T-helper 9 cell (primary cell): Measurements from ENCODE around the gene TMEM109.

Experiments
- DNase-seq: peaks from one replicate; pipeline ENCODE4 v3.0.0-alpha.2; 2020
- total RNA-seq, 2 donors: gene quantifications; one replicate each; lab custom pipeline; 2026; lab: John Stamatoyannopoulos, UW

Gene TMEM109, protein sequence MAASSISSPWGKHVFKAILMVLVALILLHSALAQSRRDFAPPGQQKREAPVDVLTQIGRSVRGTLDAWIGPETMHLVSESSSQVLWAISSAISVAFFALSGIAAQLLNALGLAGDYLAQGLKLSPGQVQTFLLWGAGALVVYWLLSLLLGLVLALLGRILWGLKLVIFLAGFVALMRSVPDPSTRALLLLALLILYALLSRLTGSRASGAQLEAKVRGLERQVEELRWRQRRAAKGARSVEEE
- total RNA-seq, result 35.7 to 79.6 reads per million in 2 donors

DNA sequence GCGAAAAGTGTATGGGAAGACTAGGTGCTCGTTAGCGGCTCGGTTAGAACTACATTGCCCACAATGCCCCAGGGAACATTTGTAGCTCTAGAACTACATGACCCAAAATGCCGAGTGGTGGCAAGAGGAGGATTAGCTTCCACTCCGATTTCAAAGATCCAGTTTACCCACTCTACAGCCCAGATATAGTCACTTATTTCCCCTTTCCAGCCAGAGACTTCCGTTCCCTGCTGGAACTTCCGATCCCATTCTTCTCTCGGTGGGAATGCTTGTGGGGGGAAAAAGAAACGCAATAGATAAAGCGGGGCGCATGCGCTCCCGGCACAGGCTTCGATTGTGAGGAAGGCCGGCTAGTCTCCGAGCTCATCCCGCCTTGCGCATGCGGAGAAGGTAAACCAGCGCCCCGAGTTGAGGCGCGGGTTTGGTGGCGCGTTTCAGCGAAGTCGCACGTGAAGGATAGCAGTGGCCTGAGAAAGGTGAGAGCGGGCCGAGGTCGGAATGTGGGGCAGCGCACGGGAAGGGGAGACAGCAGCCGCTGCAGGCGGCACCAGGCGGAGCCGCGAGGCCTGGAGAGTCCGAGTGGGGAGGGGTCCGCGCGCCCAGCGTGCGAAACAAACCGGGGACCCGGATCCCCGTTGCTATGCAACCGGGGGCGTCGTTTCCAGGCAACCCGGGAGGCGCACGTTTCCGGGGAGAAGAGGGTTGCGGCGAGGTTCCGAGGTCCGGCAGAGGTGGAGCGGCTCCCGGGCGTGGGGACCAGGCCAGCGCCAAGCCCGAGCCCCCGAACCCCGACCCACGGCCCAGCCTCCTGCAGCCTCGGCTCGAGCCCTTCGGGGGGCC lies at the start of gene TMEM109:
TSS of gene TMEM109 (plus strand) at position 366 of the 840 bp plus-strand sequence. CDS start 5,536 bp downstream, outside the sequence.
- DNase-seq, result peak; percentile 82

DNA sequence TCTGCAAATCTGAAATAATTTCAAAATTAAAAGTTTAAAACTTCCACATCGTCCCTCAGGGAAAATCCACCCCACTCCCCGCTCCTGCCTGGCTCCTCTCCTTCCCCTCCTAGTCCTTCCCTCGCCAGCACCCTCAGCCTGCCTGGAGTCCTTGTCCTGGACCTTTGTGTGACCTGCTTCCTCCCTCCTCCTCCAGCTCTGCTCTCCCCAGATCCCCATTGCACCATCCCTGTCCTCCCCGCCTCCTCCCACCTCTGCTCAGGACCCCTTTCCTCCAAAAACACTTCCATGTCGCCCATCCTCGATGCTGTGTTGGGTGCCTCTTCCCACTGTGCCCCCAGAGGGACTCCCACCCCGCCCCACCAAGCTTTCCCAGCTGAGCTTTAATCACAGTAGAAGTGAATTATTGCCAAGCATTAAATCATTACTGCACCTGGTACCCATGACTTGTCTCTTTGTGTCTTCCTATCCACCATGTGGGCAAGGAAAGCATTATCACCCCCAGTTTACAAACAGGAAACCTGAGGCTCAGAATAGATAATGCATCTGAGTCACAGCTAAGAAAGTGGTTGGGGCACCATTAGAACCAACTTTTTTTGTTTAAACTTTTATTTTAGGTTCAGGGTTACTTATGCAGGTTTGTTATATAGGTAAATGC lies 49.0 kb upstream of the TMEM109 start:
- no peak for DNase-seq

DNA sequence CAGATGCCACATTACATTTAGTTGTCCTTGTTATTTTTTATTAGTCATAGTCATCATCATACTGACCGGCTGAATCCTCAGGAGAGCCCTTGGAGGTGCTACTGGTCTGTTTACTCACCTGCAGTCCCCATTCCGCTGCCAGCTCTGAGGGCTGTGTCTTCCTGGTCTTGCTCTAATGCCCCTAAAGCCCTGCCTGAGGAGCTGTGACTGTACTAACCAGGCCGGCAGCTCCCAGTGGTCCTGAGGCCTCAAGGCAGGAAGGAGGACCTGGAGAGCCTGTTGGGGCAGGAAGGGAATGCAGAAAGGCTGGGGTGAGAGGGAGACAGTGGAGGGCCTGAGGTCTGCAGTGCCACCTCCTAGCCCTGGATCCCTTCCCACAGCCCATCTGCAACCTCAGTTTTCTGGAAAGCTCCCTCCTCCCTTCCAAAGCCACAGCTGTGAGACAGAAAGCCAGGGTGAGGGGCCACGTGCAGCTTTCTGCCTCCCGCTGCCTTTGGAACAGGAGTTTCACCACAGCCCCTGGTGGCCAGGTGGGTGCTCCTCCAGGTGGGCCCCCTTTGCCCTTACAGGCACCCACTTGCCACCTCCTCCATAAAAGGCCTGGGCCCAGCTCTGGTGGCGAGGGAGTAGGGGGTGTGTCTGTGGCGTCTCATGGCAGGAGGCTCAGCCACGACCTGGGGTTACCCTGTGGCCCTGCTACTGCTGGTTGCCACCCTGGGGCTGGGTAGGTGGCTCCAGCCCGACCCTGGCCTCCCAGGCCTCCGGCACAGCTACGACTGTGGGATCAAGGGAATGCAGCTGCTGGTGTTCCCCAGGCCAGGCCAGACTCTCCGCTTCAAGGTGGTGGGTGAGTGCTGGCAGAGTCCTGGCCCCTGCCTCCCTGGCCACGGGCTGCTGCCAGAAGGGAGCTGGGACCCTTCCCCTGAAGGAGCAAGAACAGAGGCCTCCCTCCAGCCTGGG lies 46.8 kb upstream of the TMEM109 start, which contains the start of gene ZP1:
TSS of gene ZP1 (plus strand) at position 632 of the 960 bp plus-strand sequence. CDS start at position 652, 20 bp downstream.
- no peak for DNase-seq

DNA sequence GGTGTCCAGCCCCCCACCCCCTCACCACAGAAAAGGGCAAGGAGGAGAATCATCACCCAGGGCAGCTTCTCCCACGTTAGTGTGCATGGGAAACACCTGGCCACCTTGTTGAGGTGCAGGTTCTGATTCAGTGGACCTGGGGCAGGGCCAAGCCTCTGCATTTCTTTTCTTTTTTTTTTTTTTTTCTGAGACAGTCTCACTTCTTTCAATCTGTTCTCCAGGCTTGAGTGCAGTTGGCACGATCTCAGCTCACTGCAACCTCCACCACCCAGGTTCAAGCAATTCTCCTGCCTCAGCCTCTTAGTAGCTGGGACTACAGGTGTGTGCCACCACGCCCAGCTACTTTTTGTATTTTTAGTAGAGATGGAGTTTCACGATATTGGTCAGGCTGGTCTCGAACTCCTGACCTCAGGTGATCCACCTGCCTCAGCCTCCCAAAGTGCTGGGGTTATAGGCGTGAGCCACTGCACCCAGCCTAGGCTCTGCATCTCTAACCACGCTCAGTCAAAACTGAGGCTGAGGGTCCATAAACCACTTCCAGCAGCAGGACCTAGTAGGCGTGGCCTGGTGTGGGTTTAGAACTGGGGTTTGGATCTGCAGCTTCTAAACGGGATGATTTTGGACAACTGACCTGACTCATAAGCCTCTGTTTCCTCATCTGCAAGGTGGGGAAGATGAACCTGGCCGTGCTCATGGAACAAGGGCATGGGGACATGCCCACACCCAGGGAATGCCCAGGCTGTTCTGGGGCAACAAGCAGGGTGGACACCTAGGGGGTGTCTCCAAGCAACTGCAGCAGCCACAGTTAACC lies 45.9 kb upstream of the TMEM109 start:
- DNase-seq, result no peak

DNA sequence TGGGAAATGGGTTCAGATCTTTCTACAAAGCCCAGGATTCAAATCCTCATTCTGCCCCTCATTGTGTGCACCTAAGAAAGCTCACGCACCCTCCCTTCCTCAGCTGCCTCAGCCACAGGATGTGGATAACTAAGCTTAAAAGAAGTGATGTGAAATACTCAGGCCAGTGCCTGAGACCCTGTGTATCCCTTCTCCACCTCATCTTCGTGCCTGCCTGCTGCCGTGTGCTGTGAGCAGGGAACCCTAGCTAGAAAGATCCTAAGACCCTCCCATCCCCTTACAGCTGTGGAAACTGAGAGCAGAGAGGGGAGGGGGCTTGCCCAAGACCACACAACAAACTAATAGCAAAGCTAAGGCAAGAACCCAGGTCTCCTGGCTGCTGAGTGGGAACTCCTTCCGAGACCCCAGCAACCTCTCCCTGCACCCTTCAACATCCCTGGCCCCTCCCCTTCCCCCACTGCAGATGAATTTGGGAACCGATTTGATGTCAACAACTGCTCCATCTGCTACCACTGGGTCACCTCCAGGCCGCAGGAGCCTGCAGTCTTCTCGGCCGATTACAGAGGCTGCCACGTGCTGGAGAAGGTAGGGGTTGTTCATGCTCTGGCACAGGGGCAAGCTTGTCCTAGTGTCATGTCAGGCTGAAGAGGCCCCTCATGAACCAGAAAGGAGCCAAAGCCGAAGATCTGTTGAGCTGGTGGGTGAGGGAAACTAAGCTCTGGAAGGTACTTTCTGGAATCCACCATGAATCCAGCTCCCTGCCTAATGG lies 45.1 kb upstream of the TMEM109 start:
- no peak for DNase-seq

DNA sequence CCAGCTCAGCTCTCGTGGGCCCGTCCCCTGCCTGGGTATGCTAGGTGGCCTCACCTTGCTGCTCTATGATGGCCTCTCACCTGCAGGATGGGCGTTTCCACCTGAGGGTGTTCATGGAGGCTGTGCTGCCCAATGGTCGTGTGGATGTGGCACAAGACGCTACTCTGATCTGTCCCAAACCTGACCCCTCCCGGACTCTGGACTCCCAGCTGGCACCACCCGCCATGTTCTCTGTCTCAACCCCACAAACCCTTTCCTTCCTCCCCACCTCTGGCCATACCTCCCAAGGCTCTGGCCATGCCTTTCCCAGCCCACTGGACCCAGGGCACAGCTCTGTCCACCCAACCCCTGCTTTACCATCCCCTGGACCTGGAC lies 44.5 kb upstream of the TMEM109 start:
- DNase-seq, result no peak

DNA sequence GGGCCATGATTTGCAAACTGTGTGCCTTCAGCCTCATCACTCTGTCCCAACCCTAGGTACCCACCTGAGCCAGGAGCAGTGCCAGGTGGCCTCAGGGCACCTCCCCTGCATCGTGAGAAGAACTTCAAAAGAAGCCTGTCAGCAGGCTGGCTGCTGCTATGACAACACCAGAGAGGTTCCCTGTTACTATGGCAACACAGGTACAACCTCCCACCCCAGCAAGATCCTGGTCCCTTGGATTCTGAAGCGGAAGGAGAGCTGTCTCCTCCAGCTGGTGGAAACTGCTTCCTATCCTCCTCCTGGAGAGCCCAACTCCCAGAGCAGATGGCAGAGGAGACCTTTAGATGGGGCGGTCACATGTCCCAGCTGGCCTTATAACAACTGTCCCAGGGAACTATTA lies 43.7 kb upstream of the TMEM109 start:
- no peak for DNase-seq

DNA sequence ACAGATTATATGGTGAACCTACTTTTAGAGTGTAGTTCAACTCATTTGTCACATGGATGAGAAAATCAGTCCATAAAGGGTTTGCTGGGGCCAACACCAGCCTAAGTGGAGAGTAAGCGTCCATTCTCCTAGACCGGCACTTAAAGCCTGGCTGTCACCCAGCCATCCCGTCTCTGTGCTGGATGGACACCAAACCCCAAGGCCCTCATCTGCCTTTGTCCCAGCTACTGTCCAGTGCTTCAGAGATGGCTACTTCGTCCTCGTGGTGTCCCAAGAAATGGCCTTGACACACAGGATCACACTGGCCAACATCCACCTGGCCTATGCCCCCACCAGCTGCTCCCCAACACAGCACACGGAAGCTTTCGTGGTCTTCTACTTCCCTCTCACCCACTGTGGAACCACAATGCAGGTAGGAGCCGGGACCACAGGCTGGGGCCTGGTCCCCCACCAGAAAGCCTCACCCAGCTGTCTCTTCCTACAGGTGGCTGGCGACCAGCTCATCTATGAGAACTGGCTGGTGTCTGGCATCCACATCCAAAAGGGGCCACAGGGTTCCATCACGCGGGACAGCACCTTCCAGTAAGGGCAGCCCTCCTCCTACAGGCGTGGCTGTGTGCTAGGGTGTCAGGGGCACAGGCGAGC lies 43.1 kb upstream of the TMEM109 start:
- no peak for DNase-seq

DNA sequence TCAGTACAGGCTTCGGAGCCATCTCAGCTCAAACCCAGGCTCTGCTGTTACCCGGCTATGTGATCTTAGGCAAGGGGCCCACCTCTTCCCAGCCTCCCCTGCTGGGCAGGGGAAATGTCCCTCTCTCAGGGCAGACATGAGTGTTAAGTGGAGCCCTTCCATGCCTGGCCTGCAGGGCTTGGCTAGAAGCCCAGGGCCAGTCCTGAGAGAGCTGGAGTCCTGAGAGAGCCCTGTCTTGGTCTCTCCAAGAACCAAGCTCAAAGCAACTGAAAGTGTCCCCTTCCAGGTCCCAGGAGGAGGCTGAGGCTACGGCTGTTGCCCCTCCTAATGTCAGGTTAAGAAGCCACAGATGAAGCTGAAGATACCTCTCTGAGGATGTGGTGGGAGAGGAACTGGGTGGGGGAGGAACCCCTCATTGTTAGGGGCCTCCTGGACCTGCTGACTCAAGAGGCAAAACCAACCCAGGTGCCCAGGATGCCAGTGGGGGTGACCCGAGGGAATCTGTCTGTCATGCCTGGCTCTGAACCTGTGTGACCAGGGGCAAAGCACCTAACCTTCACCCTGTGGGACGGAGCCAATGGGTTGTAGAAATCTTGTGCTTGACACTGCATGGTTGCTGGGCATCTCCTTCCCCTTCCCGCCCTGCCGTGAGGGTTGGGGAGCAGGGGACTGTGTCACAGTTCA lies 42.4 kb upstream of the TMEM109 start:
- no peak for DNase-seq

DNA sequence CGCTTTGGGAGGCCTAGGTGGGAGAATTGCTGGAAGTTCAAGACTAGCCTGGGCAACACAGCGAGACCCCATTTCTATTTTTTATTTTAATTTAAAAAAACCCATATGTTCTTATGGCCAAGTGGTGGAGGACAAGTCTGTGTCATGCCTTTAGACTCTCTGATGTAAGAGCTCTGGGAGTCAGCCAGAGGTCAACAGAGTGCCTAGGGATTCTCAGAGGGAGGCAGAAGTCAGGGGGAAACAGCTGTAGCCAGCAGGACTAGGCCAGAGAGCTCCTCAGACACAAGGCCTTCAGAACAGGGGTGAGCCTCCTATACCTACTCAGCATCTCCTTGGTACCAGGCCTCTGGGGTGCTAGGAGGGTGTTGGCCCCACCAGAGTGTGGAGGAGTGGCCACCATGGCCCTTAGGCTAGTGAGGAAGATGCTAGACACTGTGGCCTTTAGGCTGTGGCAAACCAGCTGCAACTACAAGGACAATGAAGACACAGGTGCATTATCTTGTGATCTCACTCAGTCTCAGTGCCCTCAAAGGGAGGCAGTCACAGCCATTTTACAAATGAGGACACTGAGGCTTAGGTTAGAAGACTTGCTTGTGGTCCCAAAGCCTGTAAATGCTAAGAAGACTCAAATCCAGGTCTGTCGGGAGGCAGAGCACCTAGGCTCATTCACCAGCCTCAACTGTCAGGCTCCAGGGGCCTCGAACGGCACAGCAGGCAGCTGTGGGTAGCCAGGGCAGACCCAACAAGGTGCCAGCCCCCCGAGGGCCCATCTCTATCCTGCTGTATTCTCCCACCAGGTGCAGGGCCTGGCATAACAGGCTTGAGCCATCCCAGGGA lies 41.6 kb upstream of the TMEM109 start:
- DNase-seq, result no peak

DNA sequence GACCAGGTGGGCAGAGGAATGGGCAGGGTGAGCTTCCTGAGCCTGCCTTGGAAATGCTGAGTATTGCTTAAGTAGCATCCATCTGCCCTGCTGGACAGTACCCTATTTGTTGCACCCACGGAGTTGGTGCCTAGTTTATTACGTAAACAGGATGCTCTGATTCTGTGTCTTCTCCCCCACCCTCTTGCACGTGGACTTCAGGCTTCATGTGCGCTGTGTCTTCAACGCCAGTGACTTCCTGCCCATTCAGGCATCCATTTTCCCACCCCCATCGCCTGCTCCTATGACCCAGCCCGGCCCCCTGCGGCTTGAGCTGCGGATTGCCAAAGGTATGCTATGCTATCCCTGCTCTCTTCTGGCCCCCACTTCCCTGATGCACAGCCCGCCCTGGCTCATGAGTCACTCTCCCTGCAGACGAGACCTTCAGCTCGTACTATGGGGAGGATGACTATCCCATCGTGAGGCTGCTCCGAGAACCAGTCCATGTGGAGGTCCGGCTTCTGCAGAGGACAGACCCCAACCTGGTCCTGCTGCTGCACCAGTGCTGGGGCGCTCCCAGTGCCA lies 40.9 kb upstream of the TMEM109 start:
- DNase-seq, result no peak

DNA sequence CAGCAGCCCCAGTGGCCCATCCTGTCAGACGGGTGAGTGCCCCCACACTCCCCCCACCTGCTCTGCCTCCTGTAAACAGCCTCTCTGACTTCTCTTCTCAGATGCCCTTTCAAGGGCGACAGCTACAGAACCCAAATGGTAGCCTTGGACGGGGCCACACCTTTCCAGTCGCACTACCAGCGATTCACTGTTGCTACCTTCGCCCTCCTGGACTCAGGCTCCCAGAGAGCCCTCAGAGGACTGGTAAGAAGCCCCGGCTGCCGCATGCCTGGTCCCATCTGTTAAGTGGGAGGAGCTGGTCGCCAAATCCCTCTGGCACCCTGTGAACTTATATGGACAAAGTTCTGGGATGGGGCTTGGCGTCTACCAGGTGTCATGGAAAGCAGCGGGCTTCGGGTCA lies 40.4 kb upstream of the TMEM109 start:
- no peak for DNase-seq

DNA sequence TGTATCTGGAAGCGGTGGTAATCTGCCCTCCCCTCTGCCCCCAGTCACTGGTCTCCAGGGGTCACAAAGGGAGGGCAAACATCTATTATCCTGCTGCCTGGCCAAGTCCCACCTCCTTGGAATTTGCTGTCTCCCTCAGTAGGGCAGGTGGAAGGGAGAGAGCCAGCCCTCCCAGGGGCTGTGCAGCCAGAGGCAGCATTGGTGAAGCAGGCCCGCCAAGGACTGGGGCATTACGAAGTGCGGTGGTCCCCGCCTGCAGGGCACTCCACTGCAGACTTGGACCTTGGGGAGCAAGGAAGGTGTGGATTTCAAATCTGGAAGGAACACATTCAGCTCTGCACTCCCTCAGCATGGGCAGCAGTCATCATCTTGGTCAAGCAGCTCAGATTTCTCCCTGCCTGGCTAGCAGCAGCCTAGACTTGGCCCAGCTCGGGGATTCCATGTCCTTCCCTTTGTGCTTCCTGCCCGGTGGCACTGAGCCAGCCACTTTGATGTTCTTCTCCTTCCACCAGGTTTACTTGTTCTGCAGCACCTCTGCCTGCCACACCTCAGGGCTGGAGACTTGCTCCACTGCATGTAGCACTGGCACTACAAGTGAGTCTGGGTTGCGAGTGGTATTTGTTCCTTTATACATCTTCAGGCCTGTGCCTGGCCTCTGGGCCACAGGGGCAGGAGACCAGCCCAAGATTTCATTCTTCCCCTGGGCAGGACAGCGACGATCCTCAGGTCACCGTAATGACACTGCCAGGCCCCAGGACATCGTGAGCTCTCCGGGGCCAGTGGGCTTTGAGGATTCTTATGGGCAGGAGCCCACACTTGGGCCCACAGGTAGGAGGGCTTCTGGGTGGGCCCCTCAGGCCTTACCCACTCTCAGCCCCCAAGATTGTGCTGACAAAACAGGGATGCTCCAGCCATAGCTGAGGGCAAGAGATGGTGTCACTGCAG lies 39.3 kb upstream of the TMEM109 start:
- no peak for DNase-seq

DNA sequence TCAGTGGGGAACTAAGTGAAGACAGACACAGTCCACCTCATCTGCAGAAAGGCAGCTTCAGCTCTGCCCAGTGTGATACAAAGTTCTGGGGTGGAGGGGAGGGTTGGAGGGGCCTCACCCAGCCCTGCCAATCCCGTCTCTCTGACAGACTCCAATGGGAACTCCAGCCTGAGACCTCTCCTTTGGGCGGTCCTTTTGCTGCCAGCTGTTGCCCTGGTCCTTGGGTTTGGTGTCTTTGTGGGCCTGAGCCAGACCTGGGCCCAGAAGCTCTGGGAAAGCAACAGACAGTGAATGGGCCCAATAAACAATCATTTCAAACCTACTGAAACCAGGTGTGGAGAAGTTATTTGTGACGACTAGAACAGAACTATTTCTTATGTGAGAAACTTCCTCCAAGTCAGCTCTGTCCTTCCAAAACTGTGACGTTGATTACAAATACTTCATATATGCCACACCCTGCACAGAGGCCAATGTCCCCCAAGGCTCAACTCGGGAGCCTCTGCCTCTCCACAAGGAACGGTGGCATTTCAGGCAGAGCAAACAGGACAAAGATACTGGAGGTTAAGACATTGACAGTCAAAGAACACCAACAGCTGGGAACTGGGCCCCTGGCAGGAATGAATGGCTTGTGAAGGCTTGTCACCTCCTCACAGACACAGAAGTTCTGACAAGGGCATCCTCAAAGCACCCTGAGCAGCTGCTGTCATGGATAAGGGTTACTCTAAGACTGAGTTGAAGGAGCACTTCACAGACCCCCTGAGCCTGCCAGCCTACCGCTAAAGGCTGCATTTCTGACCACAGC lies 38.4 kb upstream of the TMEM109 start:
- DNase-seq, result no peak

DNA sequence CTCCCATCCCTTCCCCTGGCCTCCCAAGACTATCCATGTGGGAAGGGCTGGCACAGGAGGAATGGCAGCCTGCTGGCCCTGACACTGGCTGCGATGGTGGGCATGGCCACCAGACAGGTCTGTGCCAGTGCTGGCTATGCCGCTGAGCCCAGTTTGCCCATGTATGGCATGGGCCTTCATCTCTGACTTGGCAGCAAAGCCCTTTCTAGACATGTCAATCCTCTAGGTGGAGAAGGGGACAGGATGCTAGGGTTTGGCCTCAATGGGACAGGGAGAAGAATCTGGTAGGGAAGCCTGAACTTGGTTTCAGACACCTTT lies 37.8 kb upstream of the TMEM109 start:
- DNase-seq, result no peak
